ENCODE results near the gene ZNF488. TPM values are rescaled to one million over a fixed set of nuclear protein-coding genes. Genes with fewer than 3 reads are reported as not detected.
A peak's percentile ranks its signal among the peaks of the same experiment; 100 is the strongest.

ZNF488 gene
- total and polyA plus RNA-seq, 9 donors = 0.15 to 0.57 (median 0.25) TPM

DNA sequence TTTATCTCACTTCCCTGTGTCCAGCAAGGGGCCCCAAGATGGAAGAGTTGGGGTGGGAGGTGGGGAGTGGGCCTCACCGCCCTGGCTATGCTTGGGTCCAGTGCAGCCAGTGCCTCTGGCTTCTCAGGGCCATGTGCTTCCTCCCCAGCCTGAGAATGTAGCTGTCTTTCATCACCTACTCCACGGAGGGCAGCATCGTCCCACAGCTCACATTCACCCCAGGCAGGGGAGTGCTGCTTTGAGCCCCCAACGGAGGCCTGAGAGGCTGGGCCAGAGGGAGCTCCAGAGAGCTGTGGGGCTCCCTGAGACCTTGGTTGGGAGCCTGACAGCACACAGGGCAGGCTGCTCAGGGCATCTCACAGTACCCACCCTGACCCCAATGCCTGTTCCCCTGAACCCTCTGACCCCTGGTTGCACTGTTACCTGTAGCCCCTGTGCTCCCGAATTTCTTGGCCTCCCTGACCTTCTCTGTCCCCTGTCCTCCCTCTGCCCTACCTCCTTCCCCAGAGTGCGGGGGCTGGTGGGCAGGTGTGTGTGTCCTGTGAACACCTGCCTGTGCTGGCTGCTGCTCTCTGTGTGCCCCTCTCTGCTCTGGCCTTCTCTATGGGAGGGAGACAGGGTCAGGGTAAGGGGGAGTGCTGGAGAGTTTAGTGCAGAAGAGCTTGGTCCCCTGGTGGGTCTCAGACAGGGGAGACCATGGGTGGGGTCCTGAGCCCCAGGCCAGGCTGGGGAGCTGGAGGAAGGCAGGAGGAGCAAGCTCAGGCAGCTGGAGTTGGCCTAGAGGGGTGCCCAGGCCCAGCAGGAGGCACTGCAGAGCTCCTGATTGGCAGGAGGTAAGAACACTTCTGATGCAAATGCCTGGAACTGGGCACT lies 19.6 kb upstream of the ZNF488 start:
- Histone ChIP-seq H3K27me3 (no peaks in the 10 kb centered on the region), H3K9me3 (no peaks in the 10 kb centered on the region), H3K36me3 (no peaks in the 10 kb centered on the region), H3K4me1 (ENCODE audit: insufficient read depth) (peaks cover 5% of the 10 kb centered on the region), H3K4me3 (no peak overlapping the region), H3K27ac (no peak overlapping the region)
- intact Hi-C loops (cut with DNase I) = no loop called here
- no peak for DNase-seq
- TF ChIP-seq POLR2A (IDR thresholded peaks at IDR 0.05) (no peak), EP300 (IDR thresholded peaks at IDR 0.05) (no peak)
- TF ChIP-seq, protein P1, sequence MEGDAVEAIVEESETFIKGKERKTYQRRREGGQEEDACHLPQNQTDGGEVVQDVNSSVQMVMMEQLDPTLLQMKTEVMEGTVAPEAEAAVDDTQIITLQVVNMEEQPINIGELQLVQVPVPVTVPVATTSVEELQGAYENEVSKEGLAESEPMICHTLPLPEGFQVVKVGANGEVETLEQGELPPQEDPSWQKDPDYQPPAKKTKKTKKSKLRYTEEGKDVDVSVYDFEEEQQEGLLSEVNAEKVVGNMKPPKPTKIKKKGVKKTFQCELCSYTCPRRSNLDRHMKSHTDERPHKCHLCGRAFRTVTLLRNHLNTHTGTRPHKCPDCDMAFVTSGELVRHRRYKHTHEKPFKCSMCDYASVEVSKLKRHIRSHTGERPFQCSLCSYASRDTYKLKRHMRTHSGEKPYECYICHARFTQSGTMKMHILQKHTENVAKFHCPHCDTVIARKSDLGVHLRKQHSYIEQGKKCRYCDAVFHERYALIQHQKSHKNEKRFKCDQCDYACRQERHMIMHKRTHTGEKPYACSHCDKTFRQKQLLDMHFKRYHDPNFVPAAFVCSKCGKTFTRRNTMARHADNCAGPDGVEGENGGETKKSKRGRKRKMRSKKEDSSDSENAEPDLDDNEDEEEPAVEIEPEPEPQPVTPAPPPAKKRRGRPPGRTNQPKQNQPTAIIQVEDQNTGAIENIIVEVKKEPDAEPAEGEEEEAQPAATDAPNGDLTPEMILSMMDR (IDR thresholded peaks at IDR 0.05) = no peak
- WGBS, 3 donors = 66 to 75% (median 74%) methylated on average over 6 of the region's 6 CpGs

DNA sequence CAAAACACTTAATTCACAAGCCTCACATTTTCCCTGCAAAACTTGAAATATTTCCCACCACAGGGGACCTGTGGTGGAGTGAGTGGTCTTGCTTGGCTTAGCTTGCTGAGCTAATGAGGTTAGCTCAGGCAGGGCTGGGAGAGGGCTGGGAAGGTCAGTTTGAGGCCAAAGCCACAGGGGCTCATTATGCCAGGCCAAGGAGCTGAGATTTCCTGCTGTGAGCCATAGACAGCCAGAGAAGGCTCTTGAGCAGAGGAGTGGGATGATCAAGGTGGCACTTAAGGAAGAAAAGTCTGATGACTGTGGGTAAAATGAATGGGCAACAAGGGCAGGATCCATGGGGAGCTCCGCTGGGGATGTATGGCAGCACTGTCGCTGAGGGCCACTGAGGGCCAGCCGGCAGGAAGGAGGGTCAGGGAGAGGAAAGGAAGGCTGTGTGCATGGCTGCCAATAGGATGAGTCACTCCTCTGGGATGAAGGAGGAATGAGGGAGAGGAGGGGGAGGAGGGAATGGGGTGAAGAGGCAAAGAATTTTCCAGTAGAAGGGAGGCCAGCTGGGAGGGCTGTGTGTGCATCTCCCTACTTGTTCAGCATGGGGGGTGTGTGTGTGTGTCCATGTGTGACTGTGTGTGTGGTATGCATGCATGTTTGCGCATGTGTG lies 18.7 kb upstream of the ZNF488 start:
- Histone ChIP-seq H3K4me3 (no peak overlapping the region), H3K36me3 (no peaks in the 10 kb centered on the region), H3K9me3 (no peaks in the 10 kb centered on the region), H3K4me1 (ENCODE audit: insufficient read depth) (peaks cover 5% of the 10 kb centered on the region), H3K27ac (no peak overlapping the region), H3K27me3 (no peaks in the 10 kb centered on the region)
- 28 to 32% (median 31%) methylated on average over 4 of the region's 4 CpGs for WGBS, 3 donors
- peak; percentile 52 to 64 (median 61) for DNase-seq
- intact Hi-C loops (cut with DNase I) = no loop called here
- no peak for TF ChIP-seq POLR2A (IDR thresholded peaks at IDR 0.05)
- TF ChIP-seq, protein P1 (IDR thresholded peaks at IDR 0.05) = no peak
- TF ChIP-seq EP300 (IDR thresholded peaks at IDR 0.05) = no peak

DNA sequence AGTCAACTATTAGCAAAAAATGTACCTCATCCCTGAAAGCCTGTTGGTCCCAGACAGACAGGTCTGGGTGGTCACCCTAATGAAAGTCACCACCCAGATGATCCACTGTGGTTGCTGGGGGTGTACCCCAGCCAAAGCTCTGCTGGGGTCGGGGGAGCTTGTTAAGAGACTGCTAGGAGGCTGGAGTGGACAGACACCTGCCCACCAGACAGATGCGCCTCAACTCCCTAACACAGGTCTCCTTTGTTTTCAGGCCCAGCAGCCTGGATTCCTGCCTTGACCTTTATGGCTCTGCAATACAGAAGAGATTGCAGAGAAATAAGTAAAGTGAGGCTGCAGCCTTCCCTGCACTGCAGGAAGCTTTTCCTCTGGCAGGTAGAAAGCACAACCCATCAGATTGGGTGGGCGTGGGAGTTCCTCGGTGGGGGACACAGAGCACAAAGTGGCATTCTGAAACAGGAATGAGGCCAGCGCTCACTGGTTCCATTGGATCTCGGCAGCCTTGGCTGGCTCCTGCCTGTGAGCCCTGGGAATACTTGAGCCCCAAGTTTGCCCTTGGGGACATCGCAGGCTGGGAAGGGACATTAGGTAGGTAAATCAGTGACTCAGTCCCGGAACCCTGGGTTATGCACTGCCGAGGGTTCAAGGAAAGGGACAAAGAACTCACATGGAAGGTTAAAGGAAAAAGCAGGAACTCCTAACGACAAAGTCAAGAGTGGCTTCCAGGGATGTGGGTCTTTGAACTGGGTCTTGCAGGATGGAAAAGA lies 18.0 kb upstream of the ZNF488 start:
- 87 to 92% (median 91%) methylated on average over 10 of the region's 10 CpGs for WGBS, 3 donors
- H3K27ac ChIP-seq = no peak overlapping the region

DNA sequence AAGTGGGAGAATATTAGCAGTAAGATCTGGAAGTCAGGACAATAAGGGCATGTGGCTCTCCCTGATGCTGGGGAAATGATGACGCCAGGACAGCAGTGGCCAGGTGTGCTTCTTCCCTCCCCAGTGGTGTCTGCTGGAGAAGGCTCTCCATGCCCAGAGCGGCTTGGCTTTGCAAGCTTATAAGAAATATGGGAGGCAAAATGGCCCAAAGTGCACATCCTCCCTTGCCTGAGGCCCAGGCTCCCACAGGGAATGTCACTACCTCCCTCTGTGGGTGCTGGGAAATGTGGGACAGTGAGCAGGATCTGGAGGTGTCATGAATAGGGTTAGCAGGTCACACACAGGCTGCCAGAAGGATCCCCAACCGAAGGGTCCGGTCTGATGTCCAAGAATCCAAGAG lies 17.1 kb upstream of the ZNF488 start:
- Histone ChIP-seq H3K4me3 (no peak overlapping the region), H3K4me1 (ENCODE audit: insufficient read depth) (peaks cover 5% of the 10 kb centered on the region), H3K27me3 (no peaks in the 10 kb centered on the region), H3K27ac (no peak overlapping the region), H3K9me3 (no peaks in the 10 kb centered on the region), H3K36me3 (no peaks in the 10 kb centered on the region)
- DNase-seq = no peak
- intact Hi-C loops (cut with DNase I) = no loop called here
- no peak for TF ChIP-seq POLR2A (IDR thresholded peaks at IDR 0.05)
- TF ChIP-seq EP300 (IDR thresholded peaks at IDR 0.05) = no peak
- TF ChIP-seq, protein P1 (IDR thresholded peaks at IDR 0.05) = no peak
- 90 to 98% (median 96%) methylated on average over 4 of the region's 4 CpGs for WGBS, 3 donors

More for the DNA sequence above, 18.0 kb upstream of the ZNF488 start:
- DNase-seq = no peak
- H3K9me3 ChIP-seq = no peaks in the 10 kb centered on the region
- no peak overlapping the region for H3K4me3 ChIP-seq
- H3K4me1 ChIP-seq (ENCODE audit: insufficient read depth) = peaks cover 5% of the 10 kb centered on the region
- no peaks in the 10 kb centered on the region for H3K36me3 ChIP-seq
- intact Hi-C loops (cut with DNase I) = no loop called here
- TF ChIP-seq POLR2A (IDR thresholded peaks at IDR 0.05) (no peak), EP300 (IDR thresholded peaks at IDR 0.05) (no peak)
- TF ChIP-seq, protein P1 (IDR thresholded peaks at IDR 0.05) = no peak
- H3K27me3 ChIP-seq = no peaks in the 10 kb centered on the region

Data from ovary (tissue), 9 donors.